HUES64 (cell line): ENCODE data around the gene MED29.

Experiments used
- H3K27ac ChIP-seq: 2 replicates; pipeline ENCODE4 v1.7.0; 2013; ENCODE audit warnings: low read depth, low read length, inconsistent platforms
- H3K27me3 ChIP-seq: 2 replicates; pipeline ENCODE4 v1.6.1; 2013; ENCODE audit warnings: mild to moderate bottlenecking, low read length; ENCODE audit not compliant: insufficient read depth
- H3K36me3 ChIP-seq: 2 replicates; pipeline ENCODE4 v1.6.1; 2013; ENCODE audit warnings: mild to moderate bottlenecking, low read length; ENCODE audit not compliant: insufficient read depth
- H3K4me1 ChIP-seq: 2 replicates; pipeline ENCODE4 v1.6.1; 2013; ENCODE audit warnings: mild to moderate bottlenecking, low read length, moderate library complexity; ENCODE audit not compliant: insufficient read depth
- H3K4me3 ChIP-seq: 2 replicates; pipeline ENCODE4 v1.5.1; 2013; ENCODE audit warnings: mild to moderate bottlenecking, low read length, moderate library complexity
- H3K9ac ChIP-seq: 2 replicates; pipeline ENCODE4 v1.6.1; 2013; ENCODE audit warnings: mild to moderate bottlenecking, low read depth, low read length
- H3K9me3 ChIP-seq: 2 replicates; pipeline ENCODE4 v1.6.1; 2013; ENCODE audit warnings: low read depth, low read length; ENCODE audit not compliant: insufficient read depth
- WGBS: fragments of 150-250, 120-280 bp; methylation state at CpG from one replicate; pipeline ENCODE4 v1.1.7; 2013; ENCODE audit warnings: missing lambda C conversion rate; 5-methylcytosine and 5-hydroxymethylcytosine counted together

Gene MED29

DNA sequence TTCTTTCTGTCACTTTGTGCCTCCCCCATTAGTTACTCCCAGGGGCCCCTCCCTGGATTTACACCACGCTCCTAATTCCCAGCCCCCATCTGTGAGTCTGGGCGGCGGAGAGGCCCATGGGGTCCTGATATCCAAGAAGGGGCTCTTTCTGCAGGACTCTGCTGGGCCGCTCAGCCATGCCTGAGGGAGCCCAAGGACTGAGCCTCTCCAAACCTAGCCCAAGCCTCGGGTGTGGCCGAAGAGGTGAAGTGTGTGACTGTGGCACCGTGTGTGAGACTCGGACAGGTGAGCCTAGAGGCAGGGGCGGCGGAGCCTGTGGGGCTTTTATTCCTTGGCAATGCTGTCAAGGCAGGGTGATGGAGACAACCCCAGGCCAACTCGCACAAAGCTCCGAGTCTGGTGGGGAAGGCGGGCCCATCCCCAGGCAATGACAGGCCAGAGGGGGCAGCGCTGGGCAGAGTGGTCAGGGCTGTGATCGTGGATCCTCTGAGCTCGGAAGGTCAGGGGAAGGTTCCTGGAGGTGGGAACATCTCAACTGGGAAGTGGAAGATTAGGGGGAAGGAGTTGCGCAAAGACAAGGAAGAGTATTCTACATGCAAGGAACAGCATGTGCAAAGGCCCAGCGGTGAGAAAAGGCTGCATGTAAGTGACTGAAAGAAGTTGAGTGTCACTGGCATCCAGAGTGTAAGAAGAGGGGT is 22.9 kb downstream of the MED29 start:
- Histone ChIP-seq H3K27me3 (no peaks in the 10 kb centered on the region), H3K9ac (peak overlapping the region; percentile 95), H3K27ac (peak overlapping the region; percentile 99), H3K4me3 (peak overlapping the region; percentile 99), H3K4me1 (peaks cover 23% of the 10 kb centered on the region), H3K9me3 (no peaks in the 10 kb centered on the region), H3K36me3 (peaks cover 31% of the 10 kb centered on the region)
- WGBS = 21% methylated on average over 18 of the region's 18 CpGs

DNA sequence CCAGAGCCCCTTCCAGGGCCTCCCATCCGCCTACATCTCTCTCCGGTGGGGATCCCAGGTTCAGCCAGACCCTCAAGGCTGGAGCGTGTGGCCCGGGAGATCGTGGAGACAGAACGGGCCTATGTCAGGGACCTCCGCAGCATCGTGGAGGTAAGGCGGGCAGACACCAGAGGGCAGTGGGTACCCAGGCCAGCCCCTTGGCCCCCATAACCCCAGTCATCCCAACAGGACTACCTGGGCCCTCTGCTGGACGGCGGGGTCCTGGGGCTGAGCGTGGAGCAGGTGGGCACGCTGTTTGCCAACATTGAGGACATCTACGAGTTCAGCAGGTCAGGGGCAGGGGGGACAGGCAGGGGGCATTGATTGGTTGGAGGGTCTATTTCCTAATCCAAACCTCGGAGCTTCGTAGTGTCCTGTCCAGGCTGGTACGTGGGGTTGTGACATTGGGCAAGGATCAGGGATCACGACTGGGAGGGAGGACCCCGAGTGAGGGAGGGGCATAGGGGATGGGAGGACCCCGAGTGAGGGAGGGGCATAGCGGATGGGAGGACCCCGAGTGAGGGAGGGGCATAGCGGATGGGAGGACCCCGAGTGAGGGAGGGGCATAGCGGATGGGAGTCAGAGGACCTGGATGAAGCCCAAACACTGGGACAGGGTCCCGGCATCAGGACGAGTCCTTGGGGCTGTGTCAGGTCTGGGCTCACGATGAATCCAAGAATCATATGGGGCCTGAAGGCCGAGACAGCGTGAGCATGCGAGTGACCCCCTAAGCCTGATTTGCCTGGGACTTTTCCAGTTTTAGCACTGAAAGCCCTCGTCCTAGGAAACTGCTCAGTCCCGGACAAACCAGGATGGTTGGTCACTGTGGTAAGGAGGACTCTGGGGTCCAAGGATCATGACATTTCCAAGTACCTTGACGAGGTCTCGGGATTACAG is 24.2 kb downstream of the MED29 start:
- H3K9me3 ChIP-seq = no peaks in the 10 kb centered on the region
- H3K36me3 ChIP-seq = peaks cover 40% of the 10 kb centered on the region
- H3K9ac ChIP-seq = no peak overlapping the region
- 79% methylated on average over 35 of the region's 35 CpGs for WGBS
- no peak overlapping the region for H3K27ac ChIP-seq
- H3K27me3 ChIP-seq = no peaks in the 10 kb centered on the region
- H3K4me1 ChIP-seq = peaks cover 19% of the 10 kb centered on the region
- 0 out of 2 replicates have a peak overlapping the region, but pooled peaks have one; percentile 99 for H3K4me3 ChIP-seq

DNA sequence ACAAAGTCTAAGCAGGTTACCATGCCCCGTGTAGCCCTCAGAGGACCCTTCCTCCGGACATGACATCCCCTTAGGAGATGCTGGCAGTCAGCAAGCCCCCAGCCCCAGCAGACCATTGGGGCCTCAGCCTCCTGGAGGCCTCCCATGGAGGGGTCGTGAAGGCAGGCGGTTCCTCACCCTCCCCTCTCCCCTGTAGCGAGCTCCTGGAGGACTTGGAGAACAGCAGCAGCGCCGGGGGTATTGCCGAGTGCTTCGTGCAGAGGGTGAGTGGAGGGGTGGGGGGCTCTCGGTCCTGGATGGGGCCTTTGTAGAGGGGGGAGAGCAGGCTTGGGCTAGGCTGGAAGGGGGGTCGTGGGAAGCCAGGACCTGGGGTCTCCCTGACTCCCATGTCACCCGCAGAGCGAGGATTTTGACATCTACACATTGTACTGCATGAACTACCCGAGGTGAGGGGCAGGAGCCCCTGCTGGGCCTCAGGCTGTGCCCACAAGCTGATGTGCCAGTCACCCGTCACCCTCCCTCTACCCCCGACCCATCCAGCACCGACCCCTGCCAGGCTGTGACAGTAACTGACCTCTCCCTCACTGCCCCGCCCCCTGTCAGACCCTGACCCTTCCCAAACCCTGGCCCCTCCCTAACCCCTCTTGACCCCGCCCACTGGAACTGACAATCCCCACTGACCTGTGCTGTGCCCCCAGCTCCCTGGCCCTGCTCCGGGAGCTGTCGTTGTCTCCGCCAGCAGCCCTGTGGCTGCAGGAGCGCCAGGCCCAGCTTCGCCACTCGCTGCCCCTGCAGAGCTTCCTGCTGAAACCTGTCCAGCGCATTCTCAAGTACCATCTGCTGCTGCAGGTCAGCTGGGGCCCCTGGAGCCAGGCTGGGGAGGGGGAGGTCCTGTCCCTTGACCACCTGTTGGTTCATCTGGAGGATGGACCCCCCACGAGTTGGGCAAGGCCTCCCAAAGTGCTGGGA is 25.3 kb downstream of the MED29 start:
- Histone ChIP-seq H3K9me3 (no peaks in the 10 kb centered on the region), H3K4me1 (peaks cover 9% of the 10 kb centered on the region), H3K4me3 (no peak overlapping the region), H3K27ac (no peak overlapping the region), H3K9ac (no peak overlapping the region), H3K27me3 (no peaks in the 10 kb centered on the region), H3K36me3 (peaks cover 51% of the 10 kb centered on the region)
- WGBS = 88% methylated on average over 27 of the region's 27 CpGs

DNA sequence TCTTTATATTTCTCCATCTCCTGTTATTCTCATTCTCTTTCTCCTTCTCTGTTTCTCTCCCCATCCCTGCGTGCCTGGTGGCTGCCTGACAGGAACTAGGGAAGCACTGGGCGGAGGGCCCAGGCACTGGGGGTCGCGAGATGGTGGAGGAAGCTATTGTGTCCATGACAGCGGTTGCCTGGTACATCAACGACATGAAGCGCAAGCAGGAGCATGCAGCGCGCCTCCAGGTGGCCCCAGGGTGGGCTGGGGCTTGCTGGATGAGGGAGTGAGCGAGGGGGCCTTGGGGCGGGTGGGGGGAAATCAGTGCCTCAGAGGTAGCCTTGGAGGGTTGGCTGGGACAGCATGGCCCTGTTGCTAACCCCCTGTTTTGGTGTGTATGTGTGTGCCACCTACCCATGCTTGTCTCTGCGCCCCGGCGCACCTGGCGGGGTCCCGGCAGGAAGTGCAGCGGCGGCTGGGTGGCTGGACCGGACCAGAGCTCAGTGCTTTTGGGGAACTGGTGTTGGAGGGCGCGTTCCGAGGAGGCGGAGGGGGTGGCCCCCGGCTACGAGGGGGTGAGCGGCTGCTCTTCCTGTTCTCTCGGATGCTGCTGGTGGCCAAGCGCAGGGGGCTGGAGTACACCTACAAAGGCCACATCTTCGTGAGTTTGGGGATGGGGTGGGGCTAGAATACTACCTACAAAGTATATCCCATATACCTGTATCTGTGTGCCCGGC is 26.4 kb downstream of the MED29 start:
- no peak overlapping the region for H3K9ac ChIP-seq
- H3K4me1 ChIP-seq = 0 out of 2 replicates have a peak, but pooled peaks cover 6% of the 10 kb centered on the region
- H3K36me3 ChIP-seq = peaks cover 60% of the 10 kb centered on the region
- WGBS = 95% methylated on average over 29 of the region's 30 CpGs
- no peak overlapping the region for H3K27ac ChIP-seq
- no peaks in the 10 kb centered on the region for H3K9me3 ChIP-seq
- H3K4me3 ChIP-seq = no peak overlapping the region
- H3K27me3 ChIP-seq = no peaks in the 10 kb centered on the region

DNA sequence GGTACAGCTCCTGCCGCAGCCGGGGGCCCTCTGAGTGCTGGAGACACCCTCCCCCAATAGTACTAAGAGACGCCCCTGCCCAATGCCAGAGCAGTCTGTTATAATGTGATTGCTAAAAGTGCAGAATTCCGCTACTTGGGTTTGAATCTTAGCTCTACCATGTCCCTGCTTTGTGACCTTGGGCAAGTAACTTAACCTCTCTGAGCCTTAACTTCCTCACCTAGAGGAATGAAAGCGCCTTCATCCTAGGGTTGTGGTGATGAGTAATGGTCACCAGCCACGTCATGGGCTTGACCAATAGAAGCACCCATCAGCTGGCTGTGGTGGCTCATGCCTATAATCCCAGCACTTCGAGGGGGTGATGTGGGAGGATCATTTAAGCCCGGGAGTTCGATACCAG is 27.8 kb downstream of the MED29 start:
- Histone ChIP-seq H3K4me3 (no peak overlapping the region), H3K27ac (no peak overlapping the region), H3K9me3 (no peaks in the 10 kb centered on the region), H3K36me3 (peaks cover 74% of the 10 kb centered on the region), H3K9ac (no peak overlapping the region), H3K4me1 (0 out of 2 replicates have a peak, but pooled peaks cover 6% of the 10 kb centered on the region), H3K27me3 (no peaks in the 10 kb centered on the region)
- WGBS = 90% methylated on average over 9 of the region's 9 CpGs

DNA sequence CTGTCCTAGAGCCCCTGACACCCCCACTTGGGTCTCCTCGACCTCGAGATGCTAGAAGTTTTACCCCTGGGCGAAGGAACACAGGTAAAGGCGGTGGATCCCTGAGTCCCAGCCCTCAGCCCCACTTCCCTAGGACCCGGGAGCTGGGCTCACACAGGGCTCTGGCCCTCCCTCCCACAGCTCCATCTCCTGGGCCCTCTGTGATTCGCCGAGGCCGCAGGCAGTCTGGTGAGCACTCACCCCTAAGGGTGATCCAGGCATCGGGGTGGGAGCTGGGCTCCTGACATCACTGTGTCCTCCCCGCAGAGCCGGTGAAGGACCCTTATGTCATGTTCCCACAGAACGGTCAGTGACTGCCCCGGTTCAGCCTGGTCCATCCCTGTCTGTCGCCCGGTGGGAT is 29.6 kb downstream of the MED29 start:
- Histone ChIP-seq H3K36me3 (peaks cover 87% of the 10 kb centered on the region), H3K9ac (no peak overlapping the region)
- WGBS = 96% methylated on average over 15 of the region's 15 CpGs

DNA sequence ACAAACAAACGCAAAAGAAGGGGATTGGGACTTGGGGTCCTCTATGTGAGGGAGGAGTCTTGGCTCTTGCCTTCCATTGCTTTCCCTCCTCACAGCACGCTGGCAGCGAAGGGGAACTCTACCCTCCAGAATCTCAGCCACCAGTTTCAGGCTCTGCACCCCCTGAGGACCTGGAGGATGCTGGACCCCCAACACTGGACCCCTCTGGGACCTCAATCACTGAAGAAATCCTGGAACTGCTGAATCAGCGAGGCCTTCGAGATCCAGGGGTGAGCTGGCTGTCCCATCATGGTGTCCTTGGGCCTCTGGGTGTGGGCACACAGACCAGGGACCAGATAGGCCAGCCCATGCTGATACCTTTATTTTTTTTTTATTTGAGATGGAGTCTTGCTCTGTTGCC is 30.8 kb downstream of the MED29 start:
- Histone ChIP-seq H3K9ac (no peak overlapping the region), H3K9me3 (no peaks in the 10 kb centered on the region), H3K36me3 (peaks cover 77% of the 10 kb centered on the region), H3K27ac (no peak overlapping the region), H3K4me3 (no peak overlapping the region), H3K27me3 (no peaks in the 10 kb centered on the region), H3K4me1 (peaks cover 3% of the 10 kb centered on the region; the same call in 1 of the 2 replicates)
- 96% methylated on average over 5 of the region's 5 CpGs for WGBS

More for the DNA sequence above, 29.6 kb downstream of the MED29 start:
- no peaks in the 10 kb centered on the region for H3K4me1 ChIP-seq
- H3K27ac ChIP-seq = no peak overlapping the region
- no peak overlapping the region for H3K4me3 ChIP-seq
- no peaks in the 10 kb centered on the region for H3K9me3 ChIP-seq
- H3K27me3 ChIP-seq = no peaks in the 10 kb centered on the region

DNA sequence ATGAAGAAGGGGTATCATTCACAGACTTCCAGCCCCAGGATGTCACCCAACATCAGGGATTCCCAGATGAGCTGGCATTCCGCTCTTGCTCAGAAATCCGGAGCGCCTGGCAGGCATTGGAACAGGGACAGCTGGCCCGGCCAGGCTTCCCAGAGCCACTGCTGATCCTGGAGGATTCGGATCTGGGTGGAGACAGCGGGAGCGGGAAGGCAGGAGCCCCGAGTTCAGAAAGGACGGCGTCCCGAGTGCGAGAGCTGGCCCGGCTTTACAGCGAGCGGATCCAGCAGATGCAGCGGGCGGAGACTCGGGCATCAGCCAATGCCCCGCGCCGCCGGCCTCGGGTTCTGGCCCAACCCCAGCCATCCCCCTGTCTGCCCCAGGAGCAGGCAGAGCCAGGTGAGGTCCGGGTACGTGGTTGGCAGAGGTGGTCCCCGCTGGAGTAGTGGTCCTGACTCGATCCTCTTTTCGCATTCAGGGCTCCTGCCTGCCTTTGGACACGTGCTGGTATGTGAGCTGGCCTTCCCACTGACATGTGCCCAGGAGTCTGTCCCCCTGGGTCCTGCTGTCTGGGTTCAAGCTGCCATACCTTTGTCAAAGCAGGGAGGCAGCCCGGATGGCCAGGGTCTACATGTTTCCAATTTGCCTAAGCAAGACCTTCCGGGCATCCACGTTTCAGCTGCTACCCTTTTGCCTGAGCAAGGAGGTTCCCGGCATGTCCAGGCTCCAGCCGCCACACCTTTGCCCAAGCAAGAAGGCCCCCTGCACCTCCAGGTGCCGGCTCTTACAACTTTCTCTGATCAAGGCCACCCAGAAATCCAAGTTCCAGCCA is 32.3 kb downstream of the MED29 start:
- Histone ChIP-seq H3K4me1 (peaks cover 13% of the 10 kb centered on the region), H3K27me3 (no peaks in the 10 kb centered on the region), H3K4me3 (no peak overlapping the region), H3K9ac (no peak overlapping the region), H3K27ac (no peak overlapping the region), H3K9me3 (no peaks in the 10 kb centered on the region), H3K36me3 (peaks cover 65% of the 10 kb centered on the region)
- WGBS = 94% methylated on average over 35 of the region's 35 CpGs

DNA sequence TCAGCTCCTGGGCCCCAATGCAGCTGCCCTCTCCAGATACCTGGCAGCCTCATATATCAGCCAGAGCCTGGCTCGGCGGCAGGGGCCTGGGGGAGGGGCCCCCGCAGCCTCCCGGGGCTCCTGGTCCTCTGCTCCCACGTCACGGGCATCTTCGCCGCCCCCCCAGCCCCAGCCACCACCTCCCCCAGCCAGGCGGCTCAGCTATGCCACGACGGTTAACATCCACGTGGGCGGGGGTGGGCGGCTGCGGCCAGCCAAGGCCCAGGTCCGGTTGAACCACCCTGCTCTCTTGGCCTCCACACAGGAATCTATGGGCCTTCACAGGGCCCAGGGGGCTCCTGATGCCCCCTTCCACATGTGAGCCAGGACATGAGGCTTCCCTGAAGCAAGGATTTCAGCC is 33.8 kb downstream of the MED29 start:
- no peaks in the 10 kb centered on the region for H3K27me3 ChIP-seq
- no peak overlapping the region for H3K9ac ChIP-seq
- WGBS = 92% methylated on average over 16 of the region's 16 CpGs
- H3K36me3 ChIP-seq = peaks cover 54% of the 10 kb centered on the region
- H3K27ac ChIP-seq = no peak overlapping the region
- H3K9me3 ChIP-seq = no peaks in the 10 kb centered on the region
- no peak overlapping the region for H3K4me3 ChIP-seq
- H3K4me1 ChIP-seq = peaks cover 19% of the 10 kb centered on the region
